HepG2 (cell line): Measurements from ENCODE around the gene CCDC192. TPM values are rescaled to one million over a fixed set of nuclear protein-coding genes. Genes with fewer than 3 reads are reported as not detected.

Experiments used
- ATAC-seq: fragments of 200-7000 bp; cut with Tn5 transposase; 3 replicates; pipeline ENCODE4 v1.9.1; 2020; ENCODE audit warnings: mild to moderate bottlenecking, moderate library complexity
- BruUV-seq: library from RNA; stranded (reverse); fragments of 400-500 nt; replicated peaks from 2 replicates; lab custom pipeline; 2021; lab: Mats Ljungman, UMichigan
- CTCF ChIA-PET: fragments of 300-600 bp; formaldehyde crosslinking; extraction: SDS; loops from one replicate; lab custom pipeline; 2021; ENCODE audit warnings: low total read pairs, inconsistent platforms, low intra/inter-chr PET ratio; lab: Yijun Ruan, JAX
- POLR2A ChIA-PET: fragments of 350-600 bp; sonication (Branson Sonifier 250); formaldehyde crosslinking; loops from one replicate; lab custom pipeline; 2020; ENCODE audit warnings: antibody characterized with exemption, inconsistent platforms; lab: Yijun Ruan, JAX
- DNase-seq: peaks from one replicate; pipeline ENCODE4 v3.0.0-alpha.2; 2015; ENCODE audit warnings: low spot score
- FAIRE-seq: peaks from 3 replicates; lab custom pipeline; 2011; peaks lifted over from hg19 to GRCh38; lab: Jason Lieb, UNC
- H2AFZ ChIP-seq: one replicate; pipeline ENCODE4 v1.6.1; 2011; ENCODE audit warnings: low read length, inconsistent platforms
- H3K27ac ChIP-seq: fragments of 300-600 bp; 3 replicates; pipeline ENCODE4 v1.8.0; 2011; ENCODE audit warnings: mixed run types, mild to moderate bottlenecking, mixed read lengths, low read length, inconsistent platforms; ENCODE audit not compliant: insufficient read depth; ENCODE audit errors: extremely low read length
- H3K27me3 ChIP-seq, 2 experiments: fragments of 200-600 bp in 1 of 2; 2 replicates in 1 of 2; 3 replicates in 1 of 2; pipeline versions ENCODE4 v1.6.0 to v1.8.0; 2011; ENCODE audit warnings: low read length in 2 of 2, mild to moderate bottlenecking in 2 of 2, moderate library complexity in 2 of 2, inconsistent platforms in 1 of 2; ENCODE audit not compliant: insufficient read depth in 2 of 2, control insufficient read depth in 1 of 2
- H3K36me3 ChIP-seq, 2 experiments: fragments of 200-600 bp in 1 of 2; replicated peaks in 1 of 2; 2 replicates in 1 of 2; 3 replicates in 1 of 2; pipeline versions ENCODE4 v1.5.1 to v1.8.0; 2011; ENCODE audit warnings: low read length in 2 of 2, inconsistent platforms in 1 of 2; ENCODE audit not compliant: insufficient read depth in 2 of 2, control insufficient read depth in 1 of 2
- H3K4me1 ChIP-seq: 2 replicates; pipeline ENCODE4 v1.5.1; 2012; ENCODE audit warnings: low read length, inconsistent platforms; ENCODE audit not compliant: insufficient read depth
- H3K4me2 ChIP-seq: 2 replicates; pipeline ENCODE4 v1.6.0; 2011; ENCODE audit warnings: low read depth, low read length, inconsistent platforms
- H3K4me3 ChIP-seq, 3 experiments: fragments of 200-600 bp in 1 of 3; sonication (generic), shearing (Covaris generic) in 1 of 3; replicated peaks in 1 of 3; 2 replicates each; pipeline ENCODE4 v1.5.1; 2011 to 2016; ENCODE audit warnings: low read length in 3 of 3, inconsistent platforms in 2 of 3, low read depth in 2 of 3, mild to moderate bottlenecking in 2 of 3, control low read depth in 1 of 3, mixed read lengths in 1 of 3; ENCODE audit not compliant: insufficient read depth in 1 of 3
- H3K79me2 ChIP-seq: one replicate; pipeline ENCODE4 v1.6.1; 2011; ENCODE audit warnings: low read length, inconsistent platforms; ENCODE audit not compliant: insufficient read depth
- H3K9ac ChIP-seq: 2 replicates; pipeline ENCODE4 v1.6.0; 2011; ENCODE audit warnings: mild to moderate bottlenecking, low read depth, low read length, inconsistent platforms; ENCODE audit not compliant: insufficient read depth
- H3K9me3 ChIP-seq: 2 replicates; pipeline ENCODE4 v1.5.1; 2012; ENCODE audit warnings: mild to moderate bottlenecking, low read length
- H4K20me1 ChIP-seq: 2 replicates; pipeline ENCODE4 v1.6.0; 2011; ENCODE audit warnings: inconsistent platforms, mild to moderate bottlenecking, low read length, moderate library complexity; ENCODE audit not compliant: insufficient read depth
- ATAD3A ChIP-seq: sonication (generic); formaldehyde crosslinking; IDR thresholded peaks from 2 replicates; pipeline ENCODE4 v1.4.0; 2020; ENCODE audit warnings: missing genetic modification reagents
- CEBPB ChIP-seq: IDR thresholded peaks from 2 replicates; pipeline ENCODE4 v1.6.1; 2011; ENCODE audit warnings: low read depth, low read length, improper control_type of control experiment, borderline replicate concordance
- HES4 ChIP-seq: sonication (generic); formaldehyde crosslinking; IDR thresholded peaks from 2 replicates; pipeline ENCODE4 v1.9.0; 2021; ENCODE audit warnings: mild to moderate bottlenecking, missing genetic modification reagents, borderline replicate concordance
- MTA1 ChIP-seq: sonication (generic); formaldehyde crosslinking; IDR thresholded peaks from 2 replicates; pipeline ENCODE4 v1.4.0; 2020; ENCODE audit warnings: missing genetic modification reagents, mild to moderate bottlenecking, borderline replicate concordance
- PTBP1 ChIP-seq: fragments of 200-400 bp; formaldehyde crosslinking; IDR thresholded peaks from 2 replicates; pipeline ENCODE4 v1.6.1; 2018; ENCODE audit warnings: low read length, low read depth; ENCODE audit not compliant: poor library complexity, severe bottlenecking
- RFX5 ChIP-seq: IDR thresholded peaks from 2 replicates; pipeline ENCODE4 v1.6.1; 2011; ENCODE audit warnings: low read depth, low read length, improper control_type of control experiment
- SP1 ChIP-seq, 2 experiments: fragments of 450-650 bp in 1 of 2; sonication (generic) in 1 of 2; formaldehyde crosslinking in 1 of 2; IDR thresholded peaks; 2 replicates each; pipeline versions ENCODE4 v1.4.0 to v1.6.1; 2016 to 2020; ENCODE audit warnings: missing genetic modification reagents in 1 of 2
- ZMYM2 ChIP-seq: sonication (generic); formaldehyde crosslinking; IDR thresholded peaks from 2 replicates; pipeline ENCODE4 v1.8.0; 2022; ENCODE audit warnings: mild to moderate bottlenecking, missing genetic modification reagents
- ZNF10 ChIP-seq: sonication (generic); formaldehyde crosslinking; IDR thresholded peaks from 2 replicates; pipeline ENCODE4 v1.4.0; 2020; ENCODE audit warnings: mild to moderate bottlenecking, low read depth, missing genetic modification reagents, borderline replicate concordance
- ZNF333 ChIP-seq: sonication (generic); formaldehyde crosslinking; IDR thresholded peaks from 2 replicates; pipeline ENCODE4 v1.4.0; 2020; ENCODE audit warnings: mild to moderate bottlenecking, missing genetic modification reagents, borderline replicate concordance
- ZNF563 ChIP-seq: sonication (generic); formaldehyde crosslinking; IDR thresholded peaks from 2 replicates; pipeline ENCODE4 v1.8.0; 2022; ENCODE audit warnings: mild to moderate bottlenecking, moderate library complexity, missing genetic modification reagents
- ZNF570 ChIP-seq: sonication (generic); formaldehyde crosslinking; IDR thresholded peaks from 2 replicates; pipeline ENCODE4 v1.4.0; 2020; ENCODE audit warnings: mild to moderate bottlenecking, missing genetic modification reagents, borderline replicate concordance
- ZNF850 ChIP-seq: sonication (generic); formaldehyde crosslinking; conservative IDR thresholded peaks from 2 replicates; pipeline ENCODE4 v1.9.0; 2021; ENCODE audit warnings: mild to moderate bottlenecking, missing genetic modification reagents
- WGBS: methylation state at CpG from one replicate; pipeline ENCODE4 v1.1.6; 2017; ENCODE audit warnings: low lambda C conversion rate; 5-methylcytosine and 5-hydroxymethylcytosine counted together
- in situ Hi-C: cut with HindIII; loops from 2 replicates; pipeline ENCODE4 v1.10.0; 2017; ENCODE audit warnings: low pct_unique_long_range_greater_than_20kb; ENCODE audit not compliant: extremely low pct_ligation_motif_present
- intact Hi-C: fragments of 100-400 bp; cut with micrococcal nuclease; formaldehyde crosslinking; loops from one replicate; pipeline ENCODE4 v1.10.0; 2022; ENCODE audit not compliant: unreplicated experiment
- polyA plus RNA-seq, 8 experiments: library from polyadenylated mRNA; depleted of rRNA in 3 of 8; stranded (reverse) in 7 of 8; unstranded in 1 of 8; fragments of >200 nt; fragmentation: Illumina TruSeq in 4 of 8; extraction: Trizol in 4 of 8; gene quantifications; 2 replicates each; pipeline versions ENCODE4 v1.2.1 to v1.2.3, GENCODE V29; 2011 to 2016; ENCODE audit warnings: low read depth in 4 of 8, missing spikeins in 1 of 8, mixed read lengths in 1 of 8; ENCODE audit not compliant: insufficient read depth in 1 of 8
- total RNA-seq, 5 experiments: library from RNA; depleted of rRNA; stranded (reverse); fragments of >200 nt; fragmentation: Illumina TruSeq; extraction: Trizol; gene quantifications; 2 replicates each; pipeline ENCODE4 v1.2.3, GENCODE V29; 2016; ENCODE audit warnings: low read depth in 1 of 5
- TF ChIP-seq, protein P1 (sequence below): sonication (generic); formaldehyde crosslinking; IDR thresholded peaks from 2 replicates; pipeline ENCODE4 v1.4.0; 2020; ENCODE audit warnings: missing genetic modification reagents
- TF ChIP-seq, protein P2 (sequence below): sonication (generic); formaldehyde crosslinking; IDR thresholded peaks from 2 replicates; pipeline ENCODE4 v1.5.1; 2020; ENCODE audit warnings: missing genetic modification reagents, mild to moderate bottlenecking, borderline replicate concordance

Gene CCDC192
- total and polyA plus RNA-seq, 2 of the 13 experiments (the other 11 are each of a cell fraction or from before 2014, with no cell fraction given), result not detected

DNA sequence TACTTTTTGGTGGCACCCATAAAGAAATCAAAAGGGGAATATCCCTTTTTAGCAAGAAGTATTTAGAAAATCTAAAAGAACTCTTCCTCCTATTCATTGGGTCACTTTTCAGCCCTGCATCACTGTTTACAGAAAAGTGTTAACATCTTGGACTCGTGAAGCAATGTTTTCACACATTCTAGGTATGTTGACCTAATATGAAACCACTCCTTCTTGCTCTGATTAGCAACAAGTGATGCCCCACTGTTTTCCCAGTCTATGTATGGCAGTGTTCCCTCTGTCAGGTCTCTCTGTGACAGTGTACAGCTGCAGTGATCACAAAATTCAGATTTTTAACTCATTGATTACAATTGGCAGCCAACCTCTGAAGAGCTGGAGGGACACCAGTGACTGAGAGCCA, 232.2 kb downstream of the CCDC192 start:
- H3K27ac ChIP-seq, result no peak overlapping the region
- intact Hi-C loops, result loop anchor here (1.0 to 2.0 kb wide), 2 partner anchors 23 to 148 kb away; partner anchors contain the start of gene SLC12A2
- no peak overlapping the region for H2AFZ ChIP-seq
- H3K4me2 ChIP-seq, result 0 out of 2 replicates have a peak overlapping the region, but pooled peaks have one; percentile 5
- 0 out of 5 replicates have a peak, but pooled peaks cover 0 to 3% of the 10 kb centered on the region in 2 experiments for H3K27me3 ChIP-seq
- POLR2A ChIA-PET, result no interaction called here
- no peaks in the 10 kb centered on the region for H3K9me3 ChIP-seq
- H3K4me3 ChIP-seq, result no peak overlapping the region
- ATAC-seq (peak; percentile 53), DNase-seq (peak; percentile 40), FAIRE-seq (no peak)
- no peaks in the 10 kb centered on the region for H4K20me1 ChIP-seq
- WGBS, result 0% methylated on average over 1 of the region's 1 CpG
- peaks cover 24% of the 10 kb centered on the region for H3K4me1 ChIP-seq
- no TSS peak for BruUV-seq
- no peaks in the 10 kb centered on the region for H3K36me3 ChIP-seq
- TF ChIP-seq ATAD3A (CRISPR knock-in tag) (no peak), RFX5 (peak; percentile 96), CEBPB (peak; percentile 17; the same call in 1 of the 2 replicates)
- in situ Hi-C loops, result no loop called here
- no peaks in the 10 kb centered on the region for H3K79me2 ChIP-seq
- no peak overlapping the region for H3K9ac ChIP-seq
- CTCF ChIA-PET, result no interaction called here

DNA sequence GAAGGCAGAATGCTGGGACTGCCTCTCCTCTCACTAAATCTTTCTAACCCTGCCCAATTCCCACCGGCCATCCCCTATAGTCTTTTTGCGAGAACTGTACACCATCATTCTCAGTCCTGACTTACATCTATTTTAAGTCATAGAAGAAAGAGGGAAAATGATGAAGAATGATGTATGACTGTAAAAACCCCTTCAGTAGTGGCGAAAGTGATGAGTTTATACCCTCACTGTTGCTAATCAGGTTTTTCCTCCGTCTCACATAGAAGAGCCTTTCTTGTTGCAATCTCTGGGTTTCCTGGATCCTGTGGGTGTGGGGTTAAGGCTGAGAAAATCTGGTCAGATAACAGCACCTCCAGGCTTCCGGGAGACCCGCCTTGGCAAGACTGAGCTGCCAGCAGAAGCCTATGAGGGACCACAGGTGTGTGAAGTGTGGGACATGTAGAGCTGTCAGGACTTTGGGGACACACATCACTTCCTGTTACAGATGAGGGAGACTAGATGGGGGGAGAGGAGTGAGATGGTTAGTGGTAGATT, 233.3 kb downstream of the CCDC192 start:
- CTCF ChIA-PET, result no interaction called here
- H3K4me3 ChIP-seq, result no peak overlapping the region
- BruUV-seq, result no TSS peak
- H3K9me3 ChIP-seq, result no peaks in the 10 kb centered on the region
- no peak overlapping the region for H3K27ac ChIP-seq
- no peaks in the 10 kb centered on the region for H3K36me3 ChIP-seq
- intact Hi-C loops (no loop called here), in situ Hi-C loops (no loop called here)
- H3K9ac ChIP-seq, result no peak overlapping the region
- no peaks in the 10 kb centered on the region for H3K27me3 ChIP-seq
- no peak overlapping the region for H3K4me2 ChIP-seq
- H3K79me2 ChIP-seq, result no peaks in the 10 kb centered on the region
- H4K20me1 ChIP-seq, result no peaks in the 10 kb centered on the region
- H3K4me1 ChIP-seq, result peaks cover 31% of the 10 kb centered on the region
- H2AFZ ChIP-seq, result no peak overlapping the region
- WGBS, result 84% methylated on average over 6 of the region's 6 CpGs
- no peak for DNase-seq
- ATAC-seq, result no peak
- POLR2A ChIA-PET, result no interaction called here
- FAIRE-seq, result no peak
- TF ChIP-seq ZNF850 (CRISPR knock-in tag), result no peak
- no peak for TF ChIP-seq ZMYM2 (CRISPR knock-in tag)
- TF ChIP-seq PTBP1, result no peak
- no peak for TF ChIP-seq HES4 (CRISPR knock-in tag)
- TF ChIP-seq ZNF563 (CRISPR knock-in tag), result no peak
- TF ChIP-seq, protein P1, sequence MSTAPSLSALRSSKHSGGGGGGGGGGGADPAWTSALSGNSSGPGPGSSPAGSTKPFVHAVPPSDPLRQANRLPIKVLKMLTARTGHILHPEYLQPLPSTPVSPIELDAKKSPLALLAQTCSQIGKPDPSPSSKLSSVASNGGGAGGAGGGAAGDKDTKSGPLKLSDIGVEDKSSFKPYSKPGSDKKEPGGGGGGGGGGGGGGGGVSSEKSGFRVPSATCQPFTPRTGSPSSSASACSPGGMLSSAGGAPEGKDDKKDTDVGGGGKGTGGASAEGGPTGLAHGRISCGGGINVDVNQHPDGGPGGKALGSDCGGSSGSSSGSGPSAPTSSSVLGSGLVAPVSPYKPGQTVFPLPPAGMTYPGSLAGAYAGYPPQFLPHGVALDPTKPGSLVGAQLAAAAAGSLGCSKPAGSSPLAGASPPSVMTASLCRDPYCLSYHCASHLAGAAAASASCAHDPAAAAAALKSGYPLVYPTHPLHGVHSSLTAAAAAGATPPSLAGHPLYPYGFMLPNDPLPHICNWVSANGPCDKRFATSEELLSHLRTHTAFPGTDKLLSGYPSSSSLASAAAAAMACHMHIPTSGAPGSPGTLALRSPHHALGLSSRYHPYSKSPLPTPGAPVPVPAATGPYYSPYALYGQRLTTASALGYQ, result no peak
- TF ChIP-seq ZNF570 (CRISPR knock-in tag), result no peak
- no peak for TF ChIP-seq MTA1
- no peak for TF ChIP-seq ZNF10 (CRISPR knock-in tag)
- TF ChIP-seq SP1 (IDR thresholded peaks at IDR 0.05), result no peak
- TF ChIP-seq SP1 (CRISPR knock-in tag; IDR thresholded peaks at IDR 0.05), result no peak
- TF ChIP-seq, protein P2, sequence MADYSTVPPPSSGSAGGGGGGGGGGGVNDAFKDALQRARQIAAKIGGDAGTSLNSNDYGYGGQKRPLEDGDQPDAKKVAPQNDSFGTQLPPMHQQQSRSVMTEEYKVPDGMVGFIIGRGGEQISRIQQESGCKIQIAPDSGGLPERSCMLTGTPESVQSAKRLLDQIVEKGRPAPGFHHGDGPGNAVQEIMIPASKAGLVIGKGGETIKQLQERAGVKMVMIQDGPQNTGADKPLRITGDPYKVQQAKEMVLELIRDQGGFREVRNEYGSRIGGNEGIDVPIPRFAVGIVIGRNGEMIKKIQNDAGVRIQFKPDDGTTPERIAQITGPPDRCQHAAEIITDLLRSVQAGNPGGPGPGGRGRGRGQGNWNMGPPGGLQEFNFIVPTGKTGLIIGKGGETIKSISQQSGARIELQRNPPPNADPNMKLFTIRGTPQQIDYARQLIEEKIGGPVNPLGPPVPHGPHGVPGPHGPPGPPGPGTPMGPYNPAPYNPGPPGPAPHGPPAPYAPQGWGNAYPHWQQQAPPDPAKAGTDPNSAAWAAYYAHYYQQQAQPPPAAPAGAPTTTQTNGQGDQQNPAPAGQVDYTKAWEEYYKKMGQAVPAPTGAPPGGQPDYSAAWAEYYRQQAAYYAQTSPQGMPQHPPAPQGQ, result no peak
- no peak for TF ChIP-seq ZNF333 (CRISPR knock-in tag)
